Nephron (organoid): ENCODE measurements around the gene TGDS.

Experiments used
- H3K27ac Mint-ChIP-seq, 3 experiments: 2 replicates each; pipeline ENCODE4 v1.8.0; 2020; ENCODE audit warnings: mixed read lengths in 3 of 3, mild to moderate bottlenecking in 2 of 3, moderate library complexity in 1 of 3
- H3K27me3 Mint-ChIP-seq: 2 replicates; pipeline ENCODE4 v1.8.0; 2021; ENCODE audit warnings: low read depth, mild to moderate bottlenecking, moderate library complexity, mixed read lengths
- H3K36me3 Mint-ChIP-seq: 2 replicates; pipeline ENCODE4 v1.8.0; 2020; ENCODE audit warnings: low read depth, mixed read lengths
- H3K4me1 Mint-ChIP-seq: 2 replicates; pipeline ENCODE4 v1.8.0; 2020; ENCODE audit warnings: mixed read lengths
- H3K4me3 Mint-ChIP-seq, 3 experiments: 2 replicates each; pipeline ENCODE4 v1.8.0; 2020; ENCODE audit warnings: mild to moderate bottlenecking in 3 of 3, mixed read lengths in 3 of 3, moderate library complexity in 2 of 3
- H3K9me3 Mint-ChIP-seq: 2 replicates; pipeline ENCODE4 v1.8.0; 2020; ENCODE audit warnings: mixed read lengths
- CTCF ChIP-seq, 3 experiments: fragments of 200-600 bp; sonication (generic); IDR thresholded peaks; one replicate each; pipeline ENCODE4 v1.5.0; 2021; ENCODE audit warnings: antibody characterized with exemption in 3 of 3; ENCODE audit not compliant: unreplicated experiment in 3 of 3

The TGDS gene

GRCh38 chr13:94632226-94632980 is 36.5 kb upstream of the TGDS start:
- Mint-ChIP-seq H3K27me3 (peaks cover 3% of the 10 kb centered on the region), H3K4me1 (no peaks in the 10 kb centered on the region), H3K36me3 (peaks cover 31% of the 10 kb centered on the region), H3K9me3 (peaks cover 11% of the 10 kb centered on the region), H3K4me3 (no peak overlapping the region), H3K27ac (no peak overlapping the region)
- no peak for TF ChIP-seq CTCF (IDR thresholded peaks at IDR 0.05; ENCODE audit: unreplicated experiment in 3 of 3)

- peaks cover under 1% of the 10 kb centered on the region for H3K27me3 Mint-ChIP-seq
- H3K4me1 Mint-ChIP-seq: no peaks in the 10 kb centered on the region
- peaks cover 4% of the 10 kb centered on the region for H3K9me3 Mint-ChIP-seq
- peaks cover 34% of the 10 kb centered on the region for H3K36me3 Mint-ChIP-seq
- TF ChIP-seq CTCF (IDR thresholded peaks at IDR 0.05; ENCODE audit: unreplicated experiment in 3 of 3): no peak
- H3K27ac Mint-ChIP-seq: no peak overlapping the region
- H3K4me3 Mint-ChIP-seq: no peak overlapping the region
These were observed 34.9 kb upstream of the TGDS start for GRCh38 chr13:94630858-94631257.

GRCh38 chr13:94623316-94623715 is 27.4 kb upstream of the TGDS start:
- peaks cover 39% of the 10 kb centered on the region for H3K36me3 Mint-ChIP-seq
- H3K4me1 Mint-ChIP-seq: no peaks in the 10 kb centered on the region
- no peak overlapping the region for H3K27ac Mint-ChIP-seq
- H3K4me3 Mint-ChIP-seq: no peak overlapping the region
- TF ChIP-seq CTCF (IDR thresholded peaks at IDR 0.05; ENCODE audit: unreplicated experiment in 3 of 3): no peak
- H3K9me3 Mint-ChIP-seq: no peaks in the 10 kb centered on the region
- no peaks in the 10 kb centered on the region for H3K27me3 Mint-ChIP-seq

- Mint-ChIP-seq H3K27me3 (no peaks in the 10 kb centered on the region), H3K36me3 (peaks cover 39% of the 10 kb centered on the region), H3K27ac (no peak overlapping the region), H3K9me3 (no peaks in the 10 kb centered on the region), H3K4me1 (no peaks in the 10 kb centered on the region), H3K4me3 (no peak overlapping the region)
- no peak for TF ChIP-seq CTCF (IDR thresholded peaks at IDR 0.05; ENCODE audit: unreplicated experiment in 3 of 3)
These were observed 26.4 kb upstream of the TGDS start for GRCh38 chr13:94622344-94622743.

- no peaks in the 10 kb centered on the region for H3K9me3 Mint-ChIP-seq
- peaks cover 36% of the 10 kb centered on the region for H3K36me3 Mint-ChIP-seq
- peak; percentile 84 to 86 (median 85) for TF ChIP-seq CTCF (IDR thresholded peaks at IDR 0.05; ENCODE audit: unreplicated experiment in 3 of 3)
- H3K4me1 Mint-ChIP-seq: no peaks in the 10 kb centered on the region
- H3K27me3 Mint-ChIP-seq: no peaks in the 10 kb centered on the region
- H3K27ac Mint-ChIP-seq: no peak overlapping the region
- H3K4me3 Mint-ChIP-seq: no peak overlapping the region
These were observed 24.4 kb upstream of the TGDS start for GRCh38 chr13:94620286-94620896.
